Stimulated activated CD8-positive, alpha-beta memory T cell treated with anti-CD3 and anti-CD28 coated beads, Interleukin-4, amount 100 ng/mL, for 48 hours (primary cell): ENCODE measurements around the gene RNF13.
"Not testable (repeated sequence)": the region's sequence is repeated elsewhere in the genome, so short reads cannot be mapped to it uniquely, and the experiment has no call there.

Experiments
- DNase-seq: peaks from one replicate; pipeline ENCODE4 v3.0.0-alpha.2; 2020

RNF13 gene

GRCh38 chr3:149963485-149963884 lies 150.5 kb downstream of the RNF13 start:
- no peak for DNase-seq

- DNase-seq = no peak
Observed at GRCh38 chr3:149964291-149964690, 151.3 kb downstream of the RNF13 start.

DNA sequence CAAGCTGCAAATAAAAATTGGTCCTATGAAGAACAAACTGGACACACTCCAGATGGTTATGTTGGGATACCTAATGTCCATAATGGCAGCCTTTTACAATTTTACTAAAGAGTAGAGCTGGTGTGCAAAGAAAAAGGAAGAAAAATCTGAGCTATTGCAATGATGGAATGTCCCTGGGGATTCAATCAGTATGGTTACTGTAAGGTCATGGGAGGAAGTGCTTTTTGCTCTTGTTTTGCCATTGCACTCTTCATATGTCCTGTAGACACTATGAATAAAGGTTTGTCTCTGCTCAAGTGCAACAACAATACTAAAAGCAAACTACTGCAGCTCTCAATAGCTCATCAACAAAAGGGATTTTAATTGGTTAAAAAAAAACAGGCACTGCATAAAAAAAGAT lies 152.3 kb downstream of the RNF13 start:
- no peak for DNase-seq

GRCh38 chr3:149967086-149967685 lies 154.2 kb downstream of the RNF13 start:
- no peak for DNase-seq

DNA sequence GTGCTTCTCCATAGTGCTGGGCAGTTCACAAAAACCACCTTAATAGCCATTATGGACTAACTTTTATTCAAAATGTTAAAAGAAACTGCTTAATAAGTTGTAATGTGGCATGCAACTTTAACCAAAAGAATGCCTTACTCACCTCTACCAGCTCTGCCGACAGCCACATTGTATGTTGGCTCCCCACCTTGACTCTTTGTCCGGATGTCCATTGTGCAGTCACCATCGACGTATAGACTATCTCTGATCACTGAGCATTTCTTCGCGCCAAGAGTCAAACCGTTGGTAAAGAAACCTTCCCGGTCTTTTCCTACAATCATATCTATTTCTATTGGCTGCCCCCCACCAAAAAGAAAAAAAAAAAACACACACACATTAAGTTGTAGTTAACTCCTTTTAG lies 155.2 kb downstream of the RNF13 start:
- no peak for DNase-seq

DNA sequence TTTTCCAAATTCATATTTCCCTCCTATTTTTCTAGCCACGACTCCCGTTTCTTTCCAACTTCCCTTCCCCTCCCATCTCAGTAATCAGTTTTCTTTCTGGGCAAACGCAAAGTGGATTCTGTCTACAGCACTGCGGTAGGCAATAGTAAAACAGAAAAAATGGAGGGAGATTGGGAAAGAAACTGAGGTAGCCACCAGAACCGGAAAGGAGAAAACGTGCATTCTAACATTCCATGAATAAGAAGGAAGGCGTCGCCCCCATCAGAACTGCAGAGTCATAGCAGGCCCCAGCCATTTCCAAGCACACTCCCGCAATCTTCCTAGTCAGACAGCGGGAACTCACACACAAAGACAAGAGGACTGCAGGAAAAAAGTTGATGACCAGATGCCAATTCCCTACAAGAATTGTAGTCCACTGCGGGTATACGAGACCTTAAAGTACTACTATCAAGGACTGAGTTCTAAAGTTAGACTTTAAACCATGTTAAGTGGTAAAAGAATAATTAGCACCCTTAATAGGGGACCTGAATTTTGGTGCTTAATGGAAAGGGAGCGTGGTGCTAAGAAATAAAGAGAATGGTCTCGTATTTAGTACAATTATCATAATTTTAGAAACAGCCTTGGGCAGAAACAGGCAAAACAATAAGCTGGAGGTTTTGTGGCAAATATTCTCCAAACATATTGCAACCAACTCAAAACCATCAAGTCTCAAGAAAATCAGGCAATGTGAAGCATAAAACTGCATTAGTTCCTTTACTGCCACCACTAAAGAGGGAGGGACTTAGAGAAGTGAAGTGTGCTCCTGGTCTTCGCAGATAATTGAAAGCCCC lies 156.3 kb downstream of the RNF13 start:
- no peak for DNase-seq

GRCh38 chr3:149969940-149970715 lies 157.1 kb downstream of the RNF13 start:
- DNase-seq = peak; percentile 82

DNA sequence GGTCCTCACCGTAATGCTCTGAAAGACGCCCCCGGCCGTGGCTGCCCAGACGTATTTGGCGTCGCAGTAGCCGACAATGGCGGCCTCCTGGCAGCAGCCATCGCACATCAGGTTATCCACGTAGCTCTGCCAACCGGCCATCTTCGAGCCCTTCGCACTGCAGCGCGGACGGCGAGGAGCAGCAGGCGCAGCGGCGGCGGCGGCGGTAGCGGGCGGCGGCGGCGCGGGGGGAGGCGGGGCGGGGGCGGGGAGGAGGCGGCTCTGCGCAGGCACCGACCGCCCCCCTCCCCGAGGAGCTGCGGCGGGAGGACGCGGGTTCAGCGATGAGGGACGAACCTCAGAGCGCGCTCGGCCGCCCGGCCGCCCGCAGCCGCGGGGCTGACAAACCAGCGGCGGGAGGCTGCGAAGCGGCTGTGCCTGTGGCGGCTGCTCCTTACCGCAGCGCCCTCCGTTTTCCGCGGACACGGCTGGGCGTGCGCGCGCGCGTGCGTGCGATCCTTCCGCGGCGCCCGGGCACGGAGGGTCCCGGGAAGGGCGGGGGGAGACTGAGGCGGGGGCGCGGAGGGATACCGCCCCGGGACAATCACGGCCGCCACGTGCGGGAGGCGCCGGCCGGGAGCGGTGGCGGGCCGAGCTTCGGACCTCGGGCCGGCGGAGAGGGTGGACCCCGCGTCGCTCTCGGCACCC lies 157.8 kb downstream of the RNF13 start, which contains the start of gene PFN2:
Gene PFN2 (minus strand): TSS at position 180 of the 687 bp plus-strand sequence. CDS start 39 bp downstream, at position 141.
- peak; percentile 53 for DNase-seq

DNA sequence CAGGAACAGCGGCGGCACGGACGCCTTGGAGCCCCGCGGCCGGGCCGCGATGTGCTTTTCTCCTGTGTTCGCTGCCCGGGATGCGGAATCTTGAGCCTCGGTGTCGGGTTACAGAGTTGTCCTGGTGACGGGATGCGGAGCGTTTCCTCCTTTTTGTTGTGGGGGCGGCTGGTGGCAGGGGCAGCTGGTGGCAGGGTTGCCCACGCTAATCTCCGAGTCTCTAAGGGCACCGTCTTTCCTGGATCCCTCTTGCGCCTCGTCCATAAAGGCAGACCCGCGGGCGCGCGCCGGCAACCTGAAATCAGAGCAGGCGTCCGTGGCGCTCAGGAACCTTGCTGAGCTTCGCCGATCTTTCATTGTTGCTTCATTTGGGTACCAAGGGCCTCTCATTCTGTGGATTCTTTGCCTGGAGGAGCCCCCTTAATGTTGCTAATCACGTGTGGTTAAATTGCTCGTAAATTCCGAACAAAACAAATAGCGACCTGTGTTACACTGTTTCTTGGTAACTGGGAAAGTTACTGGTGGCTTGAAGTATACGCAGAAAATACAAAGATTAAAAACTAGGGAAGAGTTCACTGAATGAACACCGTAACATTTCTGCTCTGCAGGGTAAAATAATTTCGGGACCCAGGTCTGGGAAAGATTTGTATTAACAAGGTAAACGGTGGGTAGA lies 158.5 kb downstream of the RNF13 start:
- DNase-seq = peak; percentile 52

DNA sequence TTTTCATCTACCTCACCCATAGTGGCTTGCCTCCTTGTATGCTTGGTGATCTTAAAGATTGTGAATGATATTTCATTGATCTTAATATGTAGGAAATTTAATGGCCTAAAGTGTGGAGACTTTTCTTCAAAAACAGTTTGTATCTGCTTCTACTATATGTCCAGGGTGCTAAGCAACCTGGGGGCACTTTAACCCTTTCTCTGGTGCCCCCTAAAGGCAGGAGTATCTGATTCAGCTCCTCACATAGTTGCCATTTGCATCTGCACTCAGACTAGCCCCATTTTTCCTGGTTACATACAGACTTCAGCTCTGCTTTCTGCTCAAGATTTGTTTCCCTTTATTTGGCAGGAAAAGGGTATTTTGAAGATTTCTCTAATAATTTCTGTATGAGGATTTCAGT lies 162.9 kb downstream of the RNF13 start:
- DNase-seq = no peak

- DNase-seq = no peak
Observed at GRCh38 chr3:149977386-149977785, 164.4 kb downstream of the RNF13 start.

DNA sequence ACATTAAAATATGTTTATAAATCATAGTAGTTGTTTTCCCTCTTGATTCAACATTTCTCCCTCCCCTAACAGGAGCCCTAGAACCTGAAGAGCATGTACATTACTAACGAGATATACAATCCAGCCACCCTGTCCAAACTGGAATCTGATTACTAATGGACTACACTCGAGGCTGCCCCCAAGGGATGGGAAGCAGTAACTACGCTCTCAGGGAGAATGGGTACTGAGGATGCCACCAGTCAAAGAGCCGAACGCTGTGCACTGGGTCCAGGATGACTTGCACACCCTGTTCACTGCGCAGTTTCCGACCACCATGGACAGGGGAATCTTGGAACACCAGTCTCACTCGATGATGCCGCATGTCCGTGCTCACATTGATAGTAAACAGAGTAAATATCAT lies 169.0 kb downstream of the RNF13 start:
- DNase-seq = not testable (repeated sequence)

DNA sequence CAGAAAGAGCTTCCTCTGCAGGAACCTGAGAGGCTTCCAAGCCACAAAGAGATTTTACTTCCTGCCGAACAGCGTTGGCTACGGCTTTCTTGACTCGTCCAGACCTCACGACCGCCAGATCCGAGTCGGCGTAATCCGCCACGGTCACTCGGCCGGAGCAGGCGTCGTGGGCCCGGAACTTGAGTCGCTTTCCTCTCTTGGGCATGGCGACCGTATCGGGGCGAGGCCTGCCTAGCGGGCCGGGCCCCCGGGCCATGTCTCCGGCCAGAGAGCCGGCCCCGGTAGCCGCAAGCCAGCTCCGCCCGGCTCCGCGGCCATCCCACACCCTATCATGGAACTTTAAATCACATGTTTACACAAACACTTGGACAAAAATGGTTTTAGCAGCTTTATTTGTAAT lies 170.0 kb downstream of the RNF13 start:
- DNase-seq = not testable (repeated sequence)

GRCh38 chr3:149983628-149984027 lies 170.6 kb downstream of the RNF13 start:
- no peak for DNase-seq

DNA sequence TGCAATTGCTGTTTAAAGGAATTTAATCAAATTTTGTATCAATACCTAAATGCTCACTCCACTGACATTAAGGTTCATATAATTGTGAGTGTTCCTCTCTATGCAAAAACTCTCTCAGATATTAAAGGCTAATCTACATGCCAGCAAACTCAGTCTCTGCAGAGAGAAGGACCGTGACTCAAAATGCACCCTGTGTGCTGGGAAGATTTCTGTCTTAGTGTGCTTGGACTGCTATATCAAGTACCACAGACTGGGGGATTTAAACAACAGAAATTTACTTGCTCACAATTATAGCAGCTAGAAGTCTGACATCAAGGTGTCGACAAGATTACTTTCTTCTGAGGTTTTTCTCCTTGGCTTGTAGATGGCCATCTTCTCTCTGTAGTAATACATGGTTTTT lies 176.3 kb downstream of the RNF13 start:
- DNase-seq = no peak

- no peak for DNase-seq
Observed at GRCh38 chr3:149990423-149990948, 177.5 kb downstream of the RNF13 start.

GRCh38 chr3:149992416-149993058 lies 179.5 kb downstream of the RNF13 start:
- no peak for DNase-seq

DNA sequence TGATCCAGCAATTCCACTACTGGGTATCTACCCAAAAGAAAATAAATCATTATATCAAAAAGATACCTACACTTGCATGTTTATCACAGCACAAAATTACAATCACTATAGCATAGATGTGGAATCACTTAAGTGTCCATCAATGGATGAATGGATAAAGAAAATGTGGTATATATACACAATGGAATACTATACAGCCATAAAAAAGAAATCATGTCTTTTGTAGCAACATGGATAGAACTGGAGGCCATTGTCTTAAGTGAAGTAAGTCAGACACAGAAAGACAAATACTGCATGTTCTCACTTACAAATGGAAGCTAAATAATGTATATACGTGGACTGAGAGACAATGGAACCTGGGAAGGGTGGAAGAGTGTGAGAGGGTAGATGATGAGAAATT lies 185.9 kb downstream of the RNF13 start:
- DNase-seq = no peak

- no peak for DNase-seq
Observed at GRCh38 chr3:149999421-149999820, 186.4 kb downstream of the RNF13 start.

GRCh38 chr3:150000641-150001040 lies 187.6 kb downstream of the RNF13 start:
- no peak for DNase-seq

- no peak for DNase-seq
Observed at GRCh38 chr3:150005243-150006112, 192.5 kb downstream of the RNF13 start.
